ENCODE data around the gene POLR2L. TPM values are rescaled to one million over a fixed set of nuclear protein-coding genes. Genes with fewer than 3 reads are reported as not detected.

The POLR2L gene
- total RNA-seq, 2 donors from 2014 or later: 33.5 to 83.4 TPM

- ATAC-seq (no peak), DNase-seq (no peak)
- H3K36me3 ChIP-seq (replicated peaks in 1 of 2; ENCODE audit: insufficient read depth in 1 of 2, low read depth in 2 of 2): peaks cover 0 to 12% of the 10 kb centered on the region in 2 donors
- H3K9me3 ChIP-seq: no peaks in the 10 kb centered on the region
- TF ChIP-seq POLR2A (IDR thresholded peaks at IDR 0.05) (no peak), CTCF (IDR thresholded peaks at IDR 0.05) (no peak)
- H3K4me1 ChIP-seq: peaks cover 46% of the 10 kb centered on the region
- peak overlapping the region; percentile 51 to 78 for H3K4me3 ChIP-seq
- peak overlapping the region; percentile 93 to 100 (median 98) for H3K27ac ChIP-seq
- 34 to 55% methylated on average over 21 to 35 of the region's 36 CpGs for WGBS, 2 donors
- H3K27me3 ChIP-seq: no peaks in the 10 kb centered on the region
- intact Hi-C loops (cut with DNase I): no loop called here
Observed at GRCh38 chr11:808427-809286, 33.7 kb downstream of the POLR2L start.

DNA sequence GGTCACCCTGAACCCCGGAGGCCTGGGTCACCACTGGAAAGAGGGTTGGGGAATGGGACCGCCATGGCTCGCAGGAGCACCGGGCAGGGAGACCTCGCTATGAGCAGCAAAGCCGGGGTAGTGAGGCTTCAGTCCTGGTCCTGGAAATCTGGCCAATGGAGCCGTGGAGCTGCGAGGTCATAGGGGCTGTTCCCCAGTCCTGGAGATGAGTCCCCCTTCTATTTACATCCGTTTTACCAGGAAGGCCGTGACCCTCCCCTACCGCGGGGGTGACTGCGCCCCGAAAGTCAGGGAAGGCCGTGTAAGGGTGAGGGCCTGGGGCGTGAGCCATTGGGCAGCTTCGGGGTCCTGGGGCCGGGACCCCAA is 37.7 kb downstream of the POLR2L start:
- Histone ChIP-seq H3K9me3 (no peaks in the 10 kb centered on the region), H3K27ac (peak overlapping the region; percentile 83 to 92 (median 87)), H3K27me3 (no peaks in the 10 kb centered on the region), H3K4me3 (peak overlapping the region in 1 of 2 donors; percentile 26), H3K4me1 (peaks cover 35% of the 10 kb centered on the region), H3K36me3 (replicated peaks in 1 of 2; ENCODE audit: insufficient read depth in 1 of 2, low read depth in 2 of 2) (no peaks in the 10 kb centered on the region)
- no peak for ATAC-seq
- WGBS, 2 donors: 11 to 20% methylated on average over 13 to 18 of the region's 18 CpGs
- intact Hi-C loops (cut with DNase I): no loop called here
- TF ChIP-seq CTCF (IDR thresholded peaks at IDR 0.05) (no peak), POLR2A (IDR thresholded peaks at IDR 0.05) (no peak)
- DNase-seq: no peak

GRCh38 chr11:803770-804598 is 38.3 kb downstream of the POLR2L start:
- no peak overlapping the region for H3K4me3 ChIP-seq
- H3K36me3 ChIP-seq (replicated peaks in 1 of 2; ENCODE audit: insufficient read depth in 1 of 2, low read depth in 2 of 2): no peaks in the 10 kb centered on the region
- 59 to 77% methylated on average over 11 to 26 of the region's 26 CpGs for WGBS, 2 donors
- no peaks in the 10 kb centered on the region for H3K27me3 ChIP-seq
- DNase-seq (no peak), ATAC-seq (no peak)
- intact Hi-C loops (cut with DNase I): no loop called here
- no peaks in the 10 kb centered on the region for H3K9me3 ChIP-seq
- peaks cover 35% of the 10 kb centered on the region for H3K4me1 ChIP-seq
- TF ChIP-seq CTCF (IDR thresholded peaks at IDR 0.05): no peak
- no peak for TF ChIP-seq POLR2A (IDR thresholded peaks at IDR 0.05)
- no peak overlapping the region for H3K27ac ChIP-seq

DNA sequence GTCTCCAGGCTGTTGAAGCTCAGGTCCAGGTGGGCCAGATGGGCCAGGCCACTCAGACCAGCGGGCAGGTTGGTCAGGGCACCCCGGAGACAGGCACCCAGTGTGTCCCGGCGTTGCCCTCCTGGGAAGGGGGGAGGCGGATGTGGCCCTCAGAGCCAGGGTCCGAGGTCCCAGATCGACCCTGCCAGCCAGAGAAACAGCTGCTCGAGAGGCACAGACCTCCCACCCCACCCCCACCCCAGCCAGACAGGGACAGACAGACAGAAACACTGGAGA is 38.9 kb downstream of the POLR2L start:
- intact Hi-C loops (cut with DNase I): no loop called here
- no peak for ATAC-seq
- Histone ChIP-seq H3K27ac (no peak overlapping the region), H3K4me1 (peaks cover 32% of the 10 kb centered on the region), H3K27me3 (no peaks in the 10 kb centered on the region), H3K36me3 (replicated peaks in 1 of 2; ENCODE audit: insufficient read depth in 1 of 2, low read depth in 2 of 2) (no peaks in the 10 kb centered on the region), H3K4me3 (no peak overlapping the region), H3K9me3 (no peaks in the 10 kb centered on the region)
- 20 to 64% methylated on average over 1 to 7 of the region's 8 CpGs for WGBS, 2 donors
- TF ChIP-seq POLR2A (IDR thresholded peaks at IDR 0.05): no peak
- no peak for DNase-seq

DNA sequence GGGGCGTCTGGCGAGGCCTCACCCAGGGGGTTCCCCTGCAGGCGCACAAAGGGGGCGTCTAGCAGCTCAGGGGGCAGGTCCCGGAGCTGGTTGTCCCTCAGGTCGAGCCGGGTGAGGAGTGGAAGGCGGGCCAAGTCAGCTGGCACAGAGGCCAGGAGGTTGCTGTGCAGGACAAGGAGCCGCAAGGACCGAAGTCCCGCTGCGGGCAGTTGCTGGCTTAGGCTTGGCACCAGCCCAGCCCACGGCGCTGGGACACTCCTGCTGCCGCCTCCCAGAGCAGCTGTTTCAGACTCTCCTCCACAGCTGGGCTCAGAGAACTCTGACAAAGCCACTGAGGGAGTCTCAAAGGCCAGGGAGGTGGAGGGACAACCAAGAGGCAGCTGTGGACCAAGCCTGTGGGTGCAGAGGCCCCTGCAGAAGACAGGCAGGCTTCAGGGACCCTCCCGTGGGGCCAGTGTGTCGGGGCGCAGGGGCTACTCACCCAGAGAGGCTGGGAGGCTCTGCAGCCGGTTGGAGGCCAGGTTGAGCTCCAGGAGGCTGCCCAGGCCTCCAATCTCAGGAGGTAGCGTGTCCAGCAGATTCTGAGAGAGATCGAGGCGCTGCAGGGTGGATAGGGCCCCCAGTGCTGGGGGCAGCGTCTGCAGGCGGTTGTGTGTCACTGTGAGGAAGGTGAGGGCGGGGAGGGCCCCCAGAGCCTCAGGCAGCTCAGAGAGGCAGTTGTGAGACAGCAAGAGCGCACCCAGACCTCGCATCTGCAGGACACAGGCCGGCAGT is 39.4 kb downstream of the POLR2L start:
- DNase-seq: no peak
- H3K4me3 ChIP-seq: no peak overlapping the region
- TF ChIP-seq CTCF (IDR thresholded peaks at IDR 0.05) (no peak), POLR2A (IDR thresholded peaks at IDR 0.05) (no peak)
- 88 to 92% methylated on average over 10 to 28 of the region's 28 CpGs for WGBS, 2 donors
- no peak for ATAC-seq
- intact Hi-C loops (cut with DNase I): no loop called here
- no peaks in the 10 kb centered on the region for H3K9me3 ChIP-seq
- peaks cover 31% of the 10 kb centered on the region for H3K4me1 ChIP-seq
- no peaks in the 10 kb centered on the region for H3K36me3 ChIP-seq (replicated peaks in 1 of 2; ENCODE audit: insufficient read depth in 1 of 2, low read depth in 2 of 2)
- H3K27ac ChIP-seq: no peak overlapping the region
- no peaks in the 10 kb centered on the region for H3K27me3 ChIP-seq

Data from body of pancreas (tissue), 4 donors.